DOHH2 (cell line): ENCODE results near the gene PDCD10.

ENCODE experiments used
- EZH2phosphoT487 ChIP-seq: fragments of 200-600 bp; sonication (generic); IDR thresholded peaks from 2 replicates; pipeline ENCODE4 v1.6.1; 2017; ENCODE audit warnings: borderline replicate concordance, mild to moderate bottlenecking, antibody characterized with exemption, low read length, moderate library complexity, mixed read lengths
- TF ChIP-seq, protein P1 (sequence below): fragments of 200-600 bp; sonication (generic); IDR thresholded peaks from one replicate; pipeline ENCODE4 v1.5.1; 2014; ENCODE audit warnings: antibody characterized with exemption, mild to moderate bottlenecking, low read depth, low read length; ENCODE audit not compliant: poor library complexity, severe bottlenecking

DNA sequence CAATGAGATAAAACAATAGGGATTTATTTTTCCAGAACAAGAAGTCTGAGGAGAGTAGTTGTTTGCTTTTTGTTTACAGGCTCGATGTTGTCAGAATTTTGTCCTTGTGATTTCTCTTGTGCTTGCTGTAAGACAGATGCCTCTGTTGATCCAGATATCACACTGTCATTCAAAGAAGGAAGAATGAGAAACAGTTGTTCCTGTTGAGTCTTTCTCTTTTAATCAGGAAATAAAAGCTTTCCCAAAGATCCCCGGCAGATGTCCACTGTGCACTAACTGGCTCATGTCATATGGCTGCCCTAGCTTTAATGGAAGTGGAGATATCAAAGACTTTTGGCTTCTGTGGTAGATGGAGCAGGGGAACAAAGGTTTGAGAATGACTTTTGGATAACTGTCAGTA lies 7.6 kb upstream of the PDCD10 start:
- TF ChIP-seq, protein P1, sequence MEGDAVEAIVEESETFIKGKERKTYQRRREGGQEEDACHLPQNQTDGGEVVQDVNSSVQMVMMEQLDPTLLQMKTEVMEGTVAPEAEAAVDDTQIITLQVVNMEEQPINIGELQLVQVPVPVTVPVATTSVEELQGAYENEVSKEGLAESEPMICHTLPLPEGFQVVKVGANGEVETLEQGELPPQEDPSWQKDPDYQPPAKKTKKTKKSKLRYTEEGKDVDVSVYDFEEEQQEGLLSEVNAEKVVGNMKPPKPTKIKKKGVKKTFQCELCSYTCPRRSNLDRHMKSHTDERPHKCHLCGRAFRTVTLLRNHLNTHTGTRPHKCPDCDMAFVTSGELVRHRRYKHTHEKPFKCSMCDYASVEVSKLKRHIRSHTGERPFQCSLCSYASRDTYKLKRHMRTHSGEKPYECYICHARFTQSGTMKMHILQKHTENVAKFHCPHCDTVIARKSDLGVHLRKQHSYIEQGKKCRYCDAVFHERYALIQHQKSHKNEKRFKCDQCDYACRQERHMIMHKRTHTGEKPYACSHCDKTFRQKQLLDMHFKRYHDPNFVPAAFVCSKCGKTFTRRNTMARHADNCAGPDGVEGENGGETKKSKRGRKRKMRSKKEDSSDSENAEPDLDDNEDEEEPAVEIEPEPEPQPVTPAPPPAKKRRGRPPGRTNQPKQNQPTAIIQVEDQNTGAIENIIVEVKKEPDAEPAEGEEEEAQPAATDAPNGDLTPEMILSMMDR: no peak
- TF ChIP-seq EZH2phosphoT487: no peak
